ENCODE measurements around the gene KIAA1755.

Gene KIAA1755

GRCh38 chr20:38203981-38204357 is 56.6 kb downstream of the KIAA1755 start:
- TF ChIP-seq JUND (IDR thresholded peaks at IDR 0.05; ENCODE audit: low read depth), result no peak
- in situ Hi-C loops (cut with HindIII; ENCODE audit: low pct_unique_long_range_greater_than_20kb, low sequenced_read_pairs), result no loop called here

GRCh38 chr20:38203337-38203980 is 57.1 kb downstream of the KIAA1755 start:
- no peak for TF ChIP-seq JUND (IDR thresholded peaks at IDR 0.05; ENCODE audit: low read depth)
- in situ Hi-C loops (cut with HindIII; ENCODE audit: low pct_unique_long_range_greater_than_20kb, low sequenced_read_pairs), result no loop called here
- DNase-seq (ENCODE audit: low read depth in 1 of 2, low spot score in 1 of 2), result no peak

More at GRCh38 chr20:38203981-38204357, 56.6 kb downstream of the KIAA1755 start:
- DNase-seq (ENCODE audit: low read depth in 1 of 2, low spot score in 1 of 2), result no peak

- in situ Hi-C loops (cut with HindIII; ENCODE audit: low pct_unique_long_range_greater_than_20kb, low sequenced_read_pairs), result no loop called here
- no peak for DNase-seq (ENCODE audit: low read depth in 1 of 2, low spot score in 1 of 2)
- no peak for TF ChIP-seq JUND (IDR thresholded peaks at IDR 0.05; ENCODE audit: low read depth)
Observed at GRCh38 chr20:38202982-38203293, 57.6 kb downstream of the KIAA1755 start.

- no peak for TF ChIP-seq JUND (IDR thresholded peaks at IDR 0.05; ENCODE audit: low read depth)
- in situ Hi-C loops (cut with HindIII; ENCODE audit: low pct_unique_long_range_greater_than_20kb, low sequenced_read_pairs), result no loop called here
- DNase-seq (ENCODE audit: low read depth in 1 of 2, low spot score in 1 of 2), result no peak
Observed at GRCh38 chr20:38202153-38202981, 58.2 kb downstream of the KIAA1755 start.

- in situ Hi-C loops (cut with HindIII; ENCODE audit: low pct_unique_long_range_greater_than_20kb, low sequenced_read_pairs), result no loop called here
- DNase-seq (ENCODE audit: low read depth in 1 of 2, low spot score in 1 of 2), result no peak
Observed at GRCh38 chr20:38201356-38201755, 59.2 kb downstream of the KIAA1755 start.

GRCh38 chr20:38200646-38201045 is 59.9 kb downstream of the KIAA1755 start:
- in situ Hi-C loops (cut with HindIII; ENCODE audit: low pct_unique_long_range_greater_than_20kb, low sequenced_read_pairs), result no loop called here
- no peak for TF ChIP-seq JUND (IDR thresholded peaks at IDR 0.05; ENCODE audit: low read depth)
- DNase-seq (ENCODE audit: low read depth in 1 of 2, low spot score in 1 of 2), result no peak

More at GRCh38 chr20:38201356-38201755, 59.2 kb downstream of the KIAA1755 start:
- TF ChIP-seq JUND (IDR thresholded peaks at IDR 0.05; ENCODE audit: low read depth), result no peak

- no peak for DNase-seq (ENCODE audit: low read depth in 1 of 2, low spot score in 1 of 2)
- no peak for TF ChIP-seq JUND (IDR thresholded peaks at IDR 0.05; ENCODE audit: low read depth)
- in situ Hi-C loops (cut with HindIII; ENCODE audit: low pct_unique_long_range_greater_than_20kb, low sequenced_read_pairs), result no loop called here
Observed at GRCh38 chr20:38199501-38200390, 60.8 kb downstream of the KIAA1755 start.

GRCh38 chr20:38198238-38198861 is 62.2 kb downstream of the KIAA1755 start:
- TF ChIP-seq JUND (IDR thresholded peaks at IDR 0.05; ENCODE audit: low read depth), result no peak
- no peak for DNase-seq (ENCODE audit: low read depth in 1 of 2, low spot score in 1 of 2)
- in situ Hi-C loops (cut with HindIII; ENCODE audit: low pct_unique_long_range_greater_than_20kb, low sequenced_read_pairs), result no loop called here

- no peak for DNase-seq (ENCODE audit: low read depth in 1 of 2, low spot score in 1 of 2)
- in situ Hi-C loops (cut with HindIII; ENCODE audit: low pct_unique_long_range_greater_than_20kb, low sequenced_read_pairs), result no loop called here
- no peak for TF ChIP-seq JUND (IDR thresholded peaks at IDR 0.05; ENCODE audit: low read depth)
Observed at GRCh38 chr20:38197619-38198018, 62.9 kb downstream of the KIAA1755 start.

GRCh38 chr20:38197217-38197616 is 63.3 kb downstream of the KIAA1755 start:
- TF ChIP-seq JUND (IDR thresholded peaks at IDR 0.05; ENCODE audit: low read depth), result no peak
- DNase-seq (ENCODE audit: low read depth in 1 of 2, low spot score in 1 of 2), result no peak
- in situ Hi-C loops (cut with HindIII; ENCODE audit: low pct_unique_long_range_greater_than_20kb, low sequenced_read_pairs), result no loop called here

- in situ Hi-C loops (cut with HindIII; ENCODE audit: low pct_unique_long_range_greater_than_20kb, low sequenced_read_pairs), result no loop called here
- no peak for DNase-seq (ENCODE audit: low read depth in 1 of 2, low spot score in 1 of 2)
- no peak for TF ChIP-seq JUND (IDR thresholded peaks at IDR 0.05; ENCODE audit: low read depth)
Observed at GRCh38 chr20:38196592-38196991, 63.9 kb downstream of the KIAA1755 start.

GRCh38 chr20:38196076-38196475 is 64.5 kb downstream of the KIAA1755 start:
- TF ChIP-seq JUND (IDR thresholded peaks at IDR 0.05; ENCODE audit: low read depth), result no peak
- no peak for DNase-seq (ENCODE audit: low read depth in 1 of 2, low spot score in 1 of 2)
- in situ Hi-C loops (cut with HindIII; ENCODE audit: low pct_unique_long_range_greater_than_20kb, low sequenced_read_pairs), result no loop called here
